ENCODE measurements around the gene SLK.

The SLK gene

GRCh38 chr10:104041891-104042535 lies 75.1 kb downstream of the SLK start:
- Histone ChIP-seq H3K27me3 (ENCODE audit: low read depth, low read length) (no peaks in the 10 kb centered on the region), H3K4me1 (ENCODE audit: low read length) (no peaks in the 10 kb centered on the region), H3K4me2 (ENCODE audit: low read length) (no peak overlapping the region), H3K79me2 (ENCODE audit: low read length) (no peaks in the 10 kb centered on the region), H3K27ac (ENCODE audit: low read length) (no peak overlapping the region), H2AFZ (ENCODE audit: low read depth, low read length) (no peak overlapping the region), H4K20me1 (ENCODE audit: insufficient read depth, low read length) (no peaks in the 10 kb centered on the region), H3K36me3 (replicated peaks; ENCODE audit: low read depth, low read length) (no peaks in the 10 kb centered on the region), H3K9ac (ENCODE audit: low read length) (no peak overlapping the region), H3K9me3 (ENCODE audit: insufficient read depth, low read length) (no peaks in the 10 kb centered on the region), H3K4me3 (ENCODE audit: low read length) (no peak overlapping the region)
- TF ChIP-seq EZH2phosphoT487 (IDR thresholded peaks at IDR 0.05; ENCODE audit: low read depth) = no peak
- no peak for TF ChIP-seq CTCF (IDR thresholded peaks at IDR 0.05; ENCODE audit: low read depth, low read length)

GRCh38 chr10:104043185-104043830 lies 76.4 kb downstream of the SLK start:
- Histone ChIP-seq H3K36me3 (replicated peaks; ENCODE audit: low read depth, low read length) (no peaks in the 10 kb centered on the region), H3K9me3 (ENCODE audit: insufficient read depth, low read length) (no peaks in the 10 kb centered on the region), H3K4me3 (ENCODE audit: low read length) (no peak overlapping the region), H2AFZ (ENCODE audit: low read depth, low read length) (no peak overlapping the region), H3K27ac (ENCODE audit: low read length) (no peak overlapping the region), H4K20me1 (ENCODE audit: insufficient read depth, low read length) (no peaks in the 10 kb centered on the region), H3K79me2 (ENCODE audit: low read length) (no peaks in the 10 kb centered on the region), H3K4me2 (ENCODE audit: low read length) (no peak overlapping the region), H3K27me3 (ENCODE audit: low read depth, low read length) (no peaks in the 10 kb centered on the region), H3K4me1 (ENCODE audit: low read length) (no peaks in the 10 kb centered on the region), H3K9ac (ENCODE audit: low read length) (no peak overlapping the region)
- no peak for TF ChIP-seq EZH2phosphoT487 (IDR thresholded peaks at IDR 0.05; ENCODE audit: low read depth)
- TF ChIP-seq CTCF (IDR thresholded peaks at IDR 0.05; ENCODE audit: low read depth, low read length) = no peak

- Histone ChIP-seq H2AFZ (ENCODE audit: low read depth, low read length) (no peak overlapping the region), H3K27ac (ENCODE audit: low read length) (no peak overlapping the region), H3K9me3 (ENCODE audit: insufficient read depth, low read length) (no peaks in the 10 kb centered on the region), H3K79me2 (ENCODE audit: low read length) (no peaks in the 10 kb centered on the region), H3K4me2 (ENCODE audit: low read length) (no peak overlapping the region), H3K27me3 (ENCODE audit: low read depth, low read length) (no peaks in the 10 kb centered on the region), H3K36me3 (replicated peaks; ENCODE audit: low read depth, low read length) (no peaks in the 10 kb centered on the region), H3K4me1 (ENCODE audit: low read length) (no peaks in the 10 kb centered on the region), H3K9ac (ENCODE audit: low read length) (no peak overlapping the region), H3K4me3 (ENCODE audit: low read length) (no peak overlapping the region), H4K20me1 (ENCODE audit: insufficient read depth, low read length) (no peaks in the 10 kb centered on the region)
- TF ChIP-seq EZH2phosphoT487 (IDR thresholded peaks at IDR 0.05; ENCODE audit: low read depth) (no peak), CTCF (IDR thresholded peaks at IDR 0.05; ENCODE audit: low read depth, low read length) (no peak)
Measured at GRCh38 chr10:104043854-104044253, 76.9 kb downstream of the SLK start.

GRCh38 chr10:104045151-104046089 lies 78.5 kb downstream of the SLK start:
- H2AFZ ChIP-seq (ENCODE audit: low read depth, low read length) = no peak overlapping the region
- no peaks in the 10 kb centered on the region for H4K20me1 ChIP-seq (ENCODE audit: insufficient read depth, low read length)
- H3K4me2 ChIP-seq (ENCODE audit: low read length) = no peak overlapping the region
- no peaks in the 10 kb centered on the region for H3K27me3 ChIP-seq (ENCODE audit: low read depth, low read length)
- H3K36me3 ChIP-seq (replicated peaks; ENCODE audit: low read depth, low read length) = no peaks in the 10 kb centered on the region
- no peak for TF ChIP-seq EZH2phosphoT487 (IDR thresholded peaks at IDR 0.05; ENCODE audit: low read depth)
- TF ChIP-seq CTCF (IDR thresholded peaks at IDR 0.05; ENCODE audit: low read depth, low read length) = peak; percentile 24
- no peak overlapping the region for H3K27ac ChIP-seq (ENCODE audit: low read length)
- H3K9me3 ChIP-seq (ENCODE audit: insufficient read depth, low read length) = no peaks in the 10 kb centered on the region
- H3K4me3 ChIP-seq (ENCODE audit: low read length) = no peak overlapping the region
- no peak overlapping the region for H3K9ac ChIP-seq (ENCODE audit: low read length)
- H3K79me2 ChIP-seq (ENCODE audit: low read length) = no peaks in the 10 kb centered on the region
- H3K4me1 ChIP-seq (ENCODE audit: low read length) = no peaks in the 10 kb centered on the region

All from OCI-LY3 (cell line).